ENCODE measurements around the gene YBEY.

The YBEY gene

DNA sequence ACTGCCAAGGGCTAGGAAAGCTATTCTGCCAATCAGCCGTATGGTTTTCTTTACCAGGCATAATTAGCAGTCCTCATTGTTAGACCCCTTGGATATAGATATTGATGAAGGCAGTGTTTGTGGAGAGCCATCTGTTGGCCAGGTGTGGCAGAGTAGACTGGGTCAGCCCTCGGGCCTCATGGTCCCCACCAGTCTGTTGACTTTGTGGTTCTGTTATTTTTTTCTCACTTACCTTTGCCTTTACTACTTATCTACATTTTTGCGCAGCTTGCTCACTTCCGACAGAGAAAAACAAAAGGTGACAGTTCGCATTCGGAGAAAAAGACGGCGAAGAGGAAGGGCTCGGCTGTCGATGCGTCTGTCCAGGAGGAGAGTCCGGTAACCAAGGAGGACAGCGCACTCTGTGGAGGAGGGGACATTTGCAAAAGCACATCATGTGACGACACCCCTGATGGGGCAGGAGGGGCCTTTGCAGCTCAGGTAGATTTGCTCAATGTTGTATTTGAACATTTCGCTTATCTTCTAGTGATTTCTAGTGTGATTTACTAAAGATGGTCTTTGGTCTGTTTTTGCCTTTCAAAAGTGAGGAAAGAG lies 40.1 kb downstream of the YBEY start:
- peak; percentile 45; the same call in 1 of the 2 replicates for TF ChIP-seq CTCF (IDR thresholded peaks at IDR 0.05)

DNA sequence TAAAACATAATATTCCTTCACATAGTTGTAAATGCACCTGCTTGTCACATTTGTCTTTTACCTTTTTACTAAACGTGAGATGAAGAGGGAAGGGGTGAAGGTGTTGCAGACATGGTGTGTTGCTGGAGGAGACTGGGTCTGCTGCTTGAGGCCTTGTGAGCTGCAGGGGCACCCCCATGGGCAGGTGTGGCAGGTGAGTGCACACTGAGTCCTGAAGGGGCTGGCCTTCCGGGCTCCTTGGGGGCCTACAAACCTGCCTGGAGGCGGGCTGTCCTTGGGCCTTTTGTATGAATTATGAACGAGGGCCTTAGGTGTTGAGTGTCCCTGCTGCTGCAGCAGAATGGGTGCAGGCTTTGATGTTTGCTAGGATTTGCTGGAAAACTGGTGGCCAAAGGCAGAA lies 41.6 kb downstream of the YBEY start:
- no peak for TF ChIP-seq CTCF (IDR thresholded peaks at IDR 0.05)

- TF ChIP-seq CTCF (IDR thresholded peaks at IDR 0.05), result no peak
Observed at GRCh38 chr21:46328151-46328550, 42.0 kb downstream of the YBEY start.

- no peak for TF ChIP-seq CTCF (IDR thresholded peaks at IDR 0.05)
Observed at GRCh38 chr21:46329796-46330195, 43.7 kb downstream of the YBEY start.

- no peak for TF ChIP-seq CTCF (IDR thresholded peaks at IDR 0.05)
Observed at GRCh38 chr21:46334351-46335140, 48.4 kb downstream of the YBEY start.

DNA sequence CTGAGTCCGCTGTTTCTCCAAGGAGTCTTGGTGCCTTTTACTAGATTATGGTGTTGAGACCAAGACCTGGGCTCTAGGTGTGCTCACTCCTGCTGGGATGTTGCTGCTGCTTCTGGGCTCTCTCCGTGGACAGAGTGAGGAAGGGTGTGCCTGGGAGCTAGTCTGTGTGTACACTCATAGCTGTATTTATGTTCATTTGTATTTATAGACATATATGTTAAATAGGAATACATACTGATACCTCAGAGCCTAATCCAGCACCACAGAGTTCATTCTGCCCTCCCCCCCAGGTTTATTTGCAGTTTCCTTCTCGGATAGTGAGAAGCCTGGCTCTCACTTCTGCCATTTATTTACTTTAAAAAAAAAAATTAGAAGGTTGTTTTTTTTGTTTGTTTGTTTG lies 50.5 kb downstream of the YBEY start:
- no peak for TF ChIP-seq CTCF (IDR thresholded peaks at IDR 0.05)

DNA sequence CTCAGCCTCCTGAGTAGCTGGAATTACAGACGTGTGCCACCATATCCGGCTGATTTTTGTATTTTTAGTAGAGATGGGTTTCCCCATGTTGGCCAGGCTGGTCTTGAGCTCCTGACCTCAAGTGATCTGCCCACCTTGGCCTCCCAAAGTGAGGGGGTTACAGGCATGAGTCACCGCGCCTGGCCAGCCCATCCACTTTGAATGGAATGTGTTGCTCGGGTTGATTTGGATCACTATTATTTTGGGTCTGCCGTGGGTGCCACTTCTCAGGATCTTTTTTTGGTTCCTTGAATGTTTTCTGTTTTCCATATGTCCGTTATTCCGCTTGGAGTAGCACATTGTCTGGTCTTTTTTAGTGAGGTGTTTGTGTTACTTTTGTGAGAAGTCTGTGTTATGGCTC lies 54.9 kb downstream of the YBEY start:
- TF ChIP-seq CTCF (IDR thresholded peaks at IDR 0.05), result no peak
